Measurements from ENCODE around the gene SLC6A8. TPM values are rescaled to one million over a fixed set of nuclear protein-coding genes. Genes with fewer than 3 reads are reported as not detected.

The SLC6A8 gene
- total RNA-seq, 1 experiment from 2014 or later = 45.3 TPM

DNA sequence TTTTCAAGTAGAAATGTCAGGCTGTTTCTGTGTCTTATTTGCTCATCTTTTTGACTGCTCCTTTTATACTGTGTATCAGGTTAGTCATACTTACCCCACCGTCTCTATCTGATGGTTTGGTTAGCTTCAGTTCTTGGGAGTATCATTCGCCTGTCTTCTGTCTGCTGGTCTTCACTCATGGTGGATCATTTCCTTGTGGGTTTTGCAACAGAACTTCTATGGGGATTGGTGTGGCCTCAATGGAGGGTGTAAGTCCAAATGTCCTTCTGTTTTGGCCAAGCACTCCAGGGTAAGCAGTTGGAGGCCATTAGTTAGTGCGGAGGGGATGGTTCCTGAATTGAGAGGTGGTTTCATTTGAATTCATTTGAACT lies 44.1 kb downstream of the SLC6A8 start:
- peak overlapping the region; percentile 54 for H3K9ac ChIP-seq (ENCODE audit: low read length)
- H3K36me3 ChIP-seq (ENCODE audit: low read depth, low read length) = peaks cover 6% of the 10 kb centered on the region
- no peaks in the 10 kb centered on the region for H3K9me3 ChIP-seq (ENCODE audit: low read length)
- H3K79me2 ChIP-seq (ENCODE audit: low read length) = peaks cover 47% of the 10 kb centered on the region
- peak overlapping the region; percentile 94 for H3K27ac ChIP-seq (ENCODE audit: low read length)
- no peaks in the 10 kb centered on the region for H3K9me2 ChIP-seq (replicated peaks; ENCODE audit: low read length)
- H4K20me1 ChIP-seq (ENCODE audit: low read length) = 0 out of 2 replicates have a peak, but pooled peaks cover 4% of the 10 kb centered on the region
- CTCF ChIA-PET = no interaction called here
- H3K4me1 ChIP-seq (ENCODE audit: insufficient read depth, low read length) = peaks cover 35% of the 10 kb centered on the region
- peak overlapping the region; percentile 12 for H3K4me3 ChIP-seq (ENCODE audit: low read length)
- peaks cover 11% of the 10 kb centered on the region for H3F3A ChIP-seq (ENCODE audit: low read length, unreplicated experiment)
- ATAC-seq (no peak; the same call in 1 of the 2 replicates), DNase-seq (no peak)
- no peak overlapping the region for H2AFZ ChIP-seq (ENCODE audit: low read length)
- H3K4me2 ChIP-seq (ENCODE audit: low read length) = peak overlapping the region; percentile 71
- BruUV-seq (replicated peaks) = no TSS peak
- POLR2A ChIA-PET (ENCODE audit: unreplicated experiment) = no interaction called here
- TF ChIP-seq, protein P1, sequence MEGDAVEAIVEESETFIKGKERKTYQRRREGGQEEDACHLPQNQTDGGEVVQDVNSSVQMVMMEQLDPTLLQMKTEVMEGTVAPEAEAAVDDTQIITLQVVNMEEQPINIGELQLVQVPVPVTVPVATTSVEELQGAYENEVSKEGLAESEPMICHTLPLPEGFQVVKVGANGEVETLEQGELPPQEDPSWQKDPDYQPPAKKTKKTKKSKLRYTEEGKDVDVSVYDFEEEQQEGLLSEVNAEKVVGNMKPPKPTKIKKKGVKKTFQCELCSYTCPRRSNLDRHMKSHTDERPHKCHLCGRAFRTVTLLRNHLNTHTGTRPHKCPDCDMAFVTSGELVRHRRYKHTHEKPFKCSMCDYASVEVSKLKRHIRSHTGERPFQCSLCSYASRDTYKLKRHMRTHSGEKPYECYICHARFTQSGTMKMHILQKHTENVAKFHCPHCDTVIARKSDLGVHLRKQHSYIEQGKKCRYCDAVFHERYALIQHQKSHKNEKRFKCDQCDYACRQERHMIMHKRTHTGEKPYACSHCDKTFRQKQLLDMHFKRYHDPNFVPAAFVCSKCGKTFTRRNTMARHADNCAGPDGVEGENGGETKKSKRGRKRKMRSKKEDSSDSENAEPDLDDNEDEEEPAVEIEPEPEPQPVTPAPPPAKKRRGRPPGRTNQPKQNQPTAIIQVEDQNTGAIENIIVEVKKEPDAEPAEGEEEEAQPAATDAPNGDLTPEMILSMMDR (conservative IDR thresholded peaks at IDR 0.05; ENCODE audit: low read depth, low read length) = no peak
- TF ChIP-seq EZH2phosphoT487 (IDR thresholded peaks at IDR 0.05; ENCODE audit: borderline replicate concordance, low read length) (no peak), EZH2 (IDR thresholded peaks at IDR 0.05; ENCODE audit: low read length, unreplicated experiment) (no peak)
- intact Hi-C loops (cut with micrococcal nuclease) = no loop called here
- no peaks in the 10 kb centered on the region for H3K27me3 ChIP-seq (ENCODE audit: low read length)

DNA sequence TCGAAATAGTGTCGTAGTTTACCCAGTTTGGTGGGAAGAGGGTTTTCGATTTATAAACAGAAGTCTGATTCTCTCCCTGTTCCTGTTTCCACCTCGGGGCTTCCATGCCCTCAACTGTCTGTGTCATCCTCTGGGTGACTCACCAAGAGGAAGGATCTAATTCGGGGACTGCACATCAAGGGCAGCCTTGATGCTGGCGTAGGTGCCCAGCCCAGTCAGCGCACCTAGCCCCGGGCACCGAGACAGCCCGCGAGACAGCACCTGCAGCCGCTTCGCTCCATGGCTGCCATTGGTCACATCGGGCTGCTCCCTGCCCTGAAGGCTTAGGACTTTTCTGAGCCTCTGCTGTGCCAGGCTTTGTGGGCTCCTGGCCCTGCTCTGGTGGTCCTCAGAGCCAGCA lies 44.7 kb downstream of the SLC6A8 start:
- Histone ChIP-seq H3K36me3 (ENCODE audit: low read depth, low read length) (peaks cover 10% of the 10 kb centered on the region), H3K27me3 (ENCODE audit: low read length) (no peaks in the 10 kb centered on the region), H3K79me2 (ENCODE audit: low read length) (peaks cover 41% of the 10 kb centered on the region), H3K9me2 (replicated peaks; ENCODE audit: low read length) (no peaks in the 10 kb centered on the region), H2AFZ (ENCODE audit: low read length) (no peak overlapping the region), H3F3A (ENCODE audit: low read length, unreplicated experiment) (peaks cover 11% of the 10 kb centered on the region), H3K9ac (ENCODE audit: low read length) (peak overlapping the region; percentile 54), H3K27ac (ENCODE audit: low read length) (peak overlapping the region; percentile 94), H4K20me1 (ENCODE audit: low read length) (0 out of 2 replicates have a peak, but pooled peaks cover 4% of the 10 kb centered on the region), H3K9me3 (ENCODE audit: low read length) (no peaks in the 10 kb centered on the region), H3K4me2 (ENCODE audit: low read length) (peak overlapping the region; percentile 71), H3K4me3 (ENCODE audit: low read length) (peak overlapping the region; percentile 38; the same call in 1 of the 2 replicates), H3K4me1 (ENCODE audit: insufficient read depth, low read length) (peaks cover 29% of the 10 kb centered on the region)
- DNase-seq = peak; percentile 86
- no TSS peak for BruUV-seq (replicated peaks)
- intact Hi-C loops (cut with micrococcal nuclease) = no loop called here
- POLR2A ChIA-PET (ENCODE audit: unreplicated experiment) = no interaction called here
- peak; percentile 94 for ATAC-seq
- CTCF ChIA-PET = no interaction called here
- TF ChIP-seq, protein P1 (conservative IDR thresholded peaks at IDR 0.05; ENCODE audit: low read depth, low read length) = no peak

DNA sequence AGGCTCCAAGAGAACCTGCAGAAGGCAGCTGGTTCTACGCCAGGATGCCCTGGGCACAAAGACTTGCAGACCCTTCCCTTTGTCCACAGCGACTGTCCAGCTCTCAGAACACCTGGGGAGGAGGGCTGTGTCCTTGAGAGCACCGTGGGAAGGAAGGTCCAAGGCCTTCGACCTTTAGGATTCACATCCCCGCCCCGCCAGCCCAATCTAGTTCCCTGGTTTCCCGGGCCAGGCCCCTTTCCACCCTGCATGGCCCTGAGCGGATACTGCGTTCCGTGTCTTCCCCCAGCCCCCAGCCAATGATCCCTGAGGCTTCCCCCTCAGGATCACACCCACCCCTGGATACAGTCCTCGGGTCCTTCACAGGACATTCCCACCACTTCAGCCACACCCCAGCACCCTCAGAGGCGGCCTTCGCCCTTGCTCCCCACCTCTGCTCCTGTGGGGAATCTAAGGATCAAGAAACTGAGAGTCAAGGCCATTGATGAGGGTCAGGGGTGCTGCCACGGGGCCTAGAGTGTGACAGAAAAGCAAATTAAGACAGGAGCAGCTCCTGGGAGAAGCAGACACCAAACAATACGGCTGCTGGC lies 46.0 kb downstream of the SLC6A8 start:
- peaks cover 10% of the 10 kb centered on the region for H3K36me3 ChIP-seq (ENCODE audit: low read depth, low read length)
- BruUV-seq (replicated peaks) = no TSS peak
- ATAC-seq (no peak), DNase-seq (no peak)
- no peak overlapping the region for H3K27ac ChIP-seq (ENCODE audit: low read length)
- H4K20me1 ChIP-seq (ENCODE audit: low read length) = no peaks in the 10 kb centered on the region
- no peaks in the 10 kb centered on the region for H3K9me2 ChIP-seq (replicated peaks; ENCODE audit: low read length)
- ChIA-PET CTCF (no interaction called here), POLR2A (ENCODE audit: unreplicated experiment) (no interaction called here)
- no peaks in the 10 kb centered on the region for H3K27me3 ChIP-seq (ENCODE audit: low read length)
- H3K79me2 ChIP-seq (ENCODE audit: low read length) = peaks cover 28% of the 10 kb centered on the region
- peaks cover 11% of the 10 kb centered on the region for H3F3A ChIP-seq (ENCODE audit: low read length, unreplicated experiment)
- intact Hi-C loops (cut with micrococcal nuclease) = no loop called here
- no peak overlapping the region for H3K4me2 ChIP-seq (ENCODE audit: low read length)
- no peaks in the 10 kb centered on the region for H3K9me3 ChIP-seq (ENCODE audit: low read length)
- TF ChIP-seq, protein P1 (conservative IDR thresholded peaks at IDR 0.05; ENCODE audit: low read depth, low read length) = no peak
- TF ChIP-seq EZH2 (IDR thresholded peaks at IDR 0.05; ENCODE audit: low read length, unreplicated experiment) = no peak
- no peak for TF ChIP-seq EZH2phosphoT487 (IDR thresholded peaks at IDR 0.05; ENCODE audit: borderline replicate concordance, low read length)
- H3K4me3 ChIP-seq (ENCODE audit: low read length) = no peak overlapping the region
- H3K9ac ChIP-seq (ENCODE audit: low read length) = no peak overlapping the region
- no peak overlapping the region for H2AFZ ChIP-seq (ENCODE audit: low read length)
- peaks cover 24% of the 10 kb centered on the region for H3K4me1 ChIP-seq (ENCODE audit: insufficient read depth, low read length)
